Vagina (tissue), 2 donors: Measurements from ENCODE around the gene TMEM170A. TPM values are rescaled to one million over a fixed set of nuclear protein-coding genes. Genes with fewer than 3 reads are reported as not detected.
A peak's percentile ranks its signal among the peaks of the same experiment; 100 is the strongest.

Experiments
- DNase-seq, 2 donors: peaks; one replicate each; pipeline ENCODE4 v3.0.0-alpha.2; 2017; ENCODE audit errors: extremely low spot score in 2 of 2
- H3K27ac ChIP-seq: fragments of 200-600 bp; sonication (generic); one replicate; pipeline ENCODE4 v1.5.1; 2019
- H3K27me3 ChIP-seq: fragments of 200-600 bp; sonication (generic); one replicate; pipeline ENCODE4 v1.5.1; 2019
- H3K36me3 ChIP-seq, 2 donors: fragments of 200-600 bp; sonication (generic); one replicate each; pipeline ENCODE4 v1.5.1; 2017 to 2019
- H3K4me1 ChIP-seq: fragments of 200-600 bp; sonication (generic); one replicate; pipeline ENCODE4 v1.5.1; 2019
- H3K4me3 ChIP-seq, 2 donors: fragments of 200-600 bp; sonication (generic); 1 replicate in 1 of 2; 2 replicates in 1 of 2; pipeline ENCODE4 v1.5.1; 2016 to 2019
- H3K9me3 ChIP-seq: fragments of 200-600 bp; sonication (generic); one replicate; pipeline ENCODE4 v1.5.1; 2019
- POLR2A ChIP-seq, 2 donors: fragments of 450-650 bp; IDR thresholded peaks; one replicate each; pipeline ENCODE4 v1.6.1; 2017; ENCODE audit warnings: antibody characterized with exemption in 2 of 2, mild to moderate bottlenecking in 2 of 2, moderate library complexity in 2 of 2
- POLR2AphosphoS5 ChIP-seq, 2 donors: sonication (generic); formaldehyde crosslinking; IDR thresholded peaks; one replicate each; pipeline ENCODE4 v1.9.0; 2017; ENCODE audit warnings: antibody characterized with exemption in 2 of 2, mild to moderate bottlenecking in 2 of 2, low read depth in 1 of 2; ENCODE audit not compliant: insufficient read depth in 1 of 2
- intact Hi-C: fragments of 100-400 bp; cut with DNase I; formaldehyde crosslinking; loops from one replicate; pipeline ENCODE4 v1.15.1; 2023
- total RNA-seq: library from RNA; depleted of rRNA; stranded (reverse); fragments of >200 nt; gene quantifications from one replicate; pipeline ENCODE4 v1.2.3, GENCODE V29; 2016
- TF ChIP-seq, protein P1 (sequence below), 3 experiments: fragments of 450-650 bp in 2 of 3; fragments of 200-600 bp in 1 of 3; sonication (generic) in 1 of 3; IDR thresholded peaks; one replicate each; pipeline ENCODE4 v1.5.1; 2017 to 2019; ENCODE audit warnings: antibody characterized with exemption in 3 of 3, mild to moderate bottlenecking in 2 of 3, moderate library complexity in 2 of 3

Gene TMEM170A
- total RNA-seq, 1 donor from 2014 or later, result 21.9 TPM

DNA sequence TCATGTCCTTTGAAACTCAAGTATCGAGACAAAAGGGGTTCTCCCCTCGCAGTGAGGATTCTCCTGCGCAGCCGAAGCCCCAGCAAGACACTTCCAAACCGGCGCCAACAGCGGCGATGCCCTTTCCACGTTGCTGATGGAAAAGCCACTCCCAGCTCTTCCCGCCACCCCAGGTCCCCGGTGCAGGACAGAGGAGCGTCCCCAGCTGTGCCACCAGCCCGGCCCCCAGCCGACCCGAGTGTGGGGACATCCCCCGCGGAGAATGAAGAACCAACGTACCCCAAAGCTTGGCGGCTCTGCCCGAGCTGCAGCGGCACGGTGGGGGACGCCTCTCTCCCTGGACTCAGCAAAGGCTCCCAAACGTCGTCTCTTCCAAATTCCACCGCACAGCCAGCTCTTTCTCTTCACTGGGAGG lies 30.2 kb upstream of the TMEM170A start:
- Histone ChIP-seq H3K4me3 (peak overlapping the region; percentile 40), H3K27me3 (no peaks in the 10 kb centered on the region), H3K9me3 (no peaks in the 10 kb centered on the region), H3K27ac (no peak overlapping the region), H3K4me1 (peaks cover 12% of the 10 kb centered on the region), H3K36me3 (no peaks in the 10 kb centered on the region)
- intact Hi-C loops, result no loop called here
- no peak for DNase-seq
- TF ChIP-seq POLR2A (IDR thresholded peaks at IDR 0.05) (no peak), POLR2AphosphoS5 (IDR thresholded peaks at IDR 0.05; ENCODE audit: insufficient read depth in 1 of 2, low read depth in 1 of 2) (no peak)
- TF ChIP-seq, protein P1, sequence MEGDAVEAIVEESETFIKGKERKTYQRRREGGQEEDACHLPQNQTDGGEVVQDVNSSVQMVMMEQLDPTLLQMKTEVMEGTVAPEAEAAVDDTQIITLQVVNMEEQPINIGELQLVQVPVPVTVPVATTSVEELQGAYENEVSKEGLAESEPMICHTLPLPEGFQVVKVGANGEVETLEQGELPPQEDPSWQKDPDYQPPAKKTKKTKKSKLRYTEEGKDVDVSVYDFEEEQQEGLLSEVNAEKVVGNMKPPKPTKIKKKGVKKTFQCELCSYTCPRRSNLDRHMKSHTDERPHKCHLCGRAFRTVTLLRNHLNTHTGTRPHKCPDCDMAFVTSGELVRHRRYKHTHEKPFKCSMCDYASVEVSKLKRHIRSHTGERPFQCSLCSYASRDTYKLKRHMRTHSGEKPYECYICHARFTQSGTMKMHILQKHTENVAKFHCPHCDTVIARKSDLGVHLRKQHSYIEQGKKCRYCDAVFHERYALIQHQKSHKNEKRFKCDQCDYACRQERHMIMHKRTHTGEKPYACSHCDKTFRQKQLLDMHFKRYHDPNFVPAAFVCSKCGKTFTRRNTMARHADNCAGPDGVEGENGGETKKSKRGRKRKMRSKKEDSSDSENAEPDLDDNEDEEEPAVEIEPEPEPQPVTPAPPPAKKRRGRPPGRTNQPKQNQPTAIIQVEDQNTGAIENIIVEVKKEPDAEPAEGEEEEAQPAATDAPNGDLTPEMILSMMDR (IDR thresholded peaks at IDR 0.05), result no peak

DNA sequence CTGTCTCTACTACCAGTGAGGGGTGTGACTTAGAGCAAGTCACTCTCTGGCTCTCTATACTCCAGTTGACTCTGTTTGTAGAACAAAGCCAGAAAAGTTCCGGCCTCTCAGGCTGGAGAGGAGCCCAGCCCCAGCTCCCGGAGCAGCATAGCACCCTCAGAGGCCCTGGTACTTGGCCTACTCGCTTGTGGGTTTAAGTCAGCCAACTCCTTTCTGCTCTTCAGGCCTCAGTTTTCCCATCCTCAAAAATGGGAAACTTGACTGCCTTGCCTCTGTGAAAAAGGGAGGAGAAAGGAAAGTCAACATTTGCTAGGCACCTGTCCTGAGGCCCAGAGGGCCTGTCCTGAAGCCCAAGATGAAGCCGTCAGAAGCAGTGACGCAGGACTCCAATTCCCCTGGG lies 29.7 kb upstream of the TMEM170A start:
- H3K9me3 ChIP-seq, result no peaks in the 10 kb centered on the region
- peaks cover 12% of the 10 kb centered on the region for H3K4me1 ChIP-seq
- no peak for DNase-seq
- no peaks in the 10 kb centered on the region for H3K36me3 ChIP-seq
- intact Hi-C loops, result no loop called here
- TF ChIP-seq POLR2A (IDR thresholded peaks at IDR 0.05) (no peak), POLR2AphosphoS5 (IDR thresholded peaks at IDR 0.05; ENCODE audit: insufficient read depth in 1 of 2, low read depth in 1 of 2) (no peak)
- TF ChIP-seq, protein P1 (IDR thresholded peaks at IDR 0.05), result no peak
- no peak overlapping the region for H3K27ac ChIP-seq
- no peaks in the 10 kb centered on the region for H3K27me3 ChIP-seq
- peak overlapping the region in 1 of 2 donors; percentile 40 for H3K4me3 ChIP-seq

DNA sequence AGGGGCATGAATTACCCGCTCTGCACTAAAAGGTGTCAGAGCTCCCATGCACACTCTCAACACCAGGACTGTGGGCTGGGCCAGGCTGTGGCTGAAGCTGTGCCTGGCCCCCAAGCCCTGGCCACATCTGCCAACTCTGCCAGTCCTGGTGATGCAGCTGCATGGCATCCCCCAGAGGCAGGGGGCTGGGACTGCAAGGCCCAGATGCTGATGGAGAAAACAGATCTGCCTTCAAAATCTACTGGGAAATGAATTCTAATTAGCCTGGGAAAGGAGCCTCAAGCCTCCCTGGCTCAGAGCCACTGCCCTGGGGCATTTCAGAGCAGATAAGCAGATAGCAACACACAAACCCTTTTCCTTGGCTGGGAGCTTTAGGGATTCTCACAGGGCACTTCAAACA lies 27.4 kb upstream of the TMEM170A start:
- Histone ChIP-seq H3K27ac (no peak overlapping the region), H3K4me3 (no peak overlapping the region), H3K4me1 (peaks cover 12% of the 10 kb centered on the region), H3K27me3 (no peaks in the 10 kb centered on the region), H3K36me3 (no peaks in the 10 kb centered on the region), H3K9me3 (no peaks in the 10 kb centered on the region)
- no peak for TF ChIP-seq POLR2AphosphoS5 (IDR thresholded peaks at IDR 0.05; ENCODE audit: insufficient read depth in 1 of 2, low read depth in 1 of 2)
- TF ChIP-seq POLR2A (IDR thresholded peaks at IDR 0.05), result no peak
- TF ChIP-seq, protein P1 (IDR thresholded peaks at IDR 0.05), result no peak
- DNase-seq, result no peak
- intact Hi-C loops, result no loop called here

DNA sequence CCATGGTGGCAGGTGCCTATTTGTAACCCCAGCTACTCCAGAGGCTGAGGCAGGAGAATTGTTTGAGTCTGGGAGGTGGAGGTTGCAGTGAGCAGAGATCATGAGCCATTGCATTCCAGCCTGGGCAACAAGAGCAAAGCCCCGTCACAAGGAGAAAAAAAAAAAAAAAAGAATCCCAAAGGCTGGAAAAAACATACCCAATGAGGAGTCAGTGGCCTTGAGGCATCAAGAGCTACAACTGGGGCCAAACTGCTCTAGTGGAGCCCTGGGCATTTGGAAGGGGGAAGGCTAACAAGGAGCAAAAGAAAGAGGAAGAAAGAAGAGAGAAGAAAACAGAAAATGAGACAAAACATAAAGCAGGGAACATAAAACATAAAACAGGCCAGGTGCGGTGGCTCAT lies 23.8 kb upstream of the TMEM170A start:
- no peak for DNase-seq
- no peak overlapping the region for H3K27ac ChIP-seq
- no peak overlapping the region for H3K4me3 ChIP-seq
- H3K4me1 ChIP-seq, result no peaks in the 10 kb centered on the region
- intact Hi-C loops, result no loop called here
- TF ChIP-seq, protein P1 (IDR thresholded peaks at IDR 0.05), result no peak
- TF ChIP-seq POLR2AphosphoS5 (IDR thresholded peaks at IDR 0.05; ENCODE audit: insufficient read depth in 1 of 2, low read depth in 1 of 2) (no peak), POLR2A (IDR thresholded peaks at IDR 0.05) (no peak)
- H3K27me3 ChIP-seq, result no peaks in the 10 kb centered on the region
- no peaks in the 10 kb centered on the region for H3K36me3 ChIP-seq
- H3K9me3 ChIP-seq, result no peaks in the 10 kb centered on the region

DNA sequence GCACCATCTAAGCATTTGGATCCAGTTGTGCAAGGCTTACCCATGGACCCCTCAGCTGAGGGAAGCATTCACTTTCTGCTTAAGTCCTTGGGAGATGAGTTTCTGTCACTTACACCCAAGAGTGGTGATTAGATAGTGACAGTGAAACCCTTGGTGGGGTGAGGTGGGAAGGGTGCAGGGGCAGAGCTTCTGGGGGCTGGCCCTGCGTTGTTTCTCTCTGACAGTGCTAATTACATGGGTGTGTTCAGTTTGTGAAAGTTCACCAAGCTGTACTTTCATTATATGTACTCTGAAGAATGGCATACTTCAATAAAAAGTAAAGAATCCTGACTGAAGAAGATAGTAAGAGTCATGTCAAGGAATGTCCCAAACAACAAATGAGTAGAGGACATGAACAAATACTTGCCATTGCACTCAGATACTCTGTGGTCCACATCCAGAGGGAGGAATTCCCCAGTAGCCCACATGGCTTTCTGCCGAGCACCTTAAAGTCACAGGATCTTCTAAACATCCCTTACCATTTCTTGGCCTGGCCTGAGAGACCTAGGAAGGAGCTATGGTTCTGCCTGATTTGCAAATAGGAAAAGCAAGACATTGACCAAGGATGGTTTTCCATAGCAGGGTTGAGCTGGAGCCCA lies 22.3 kb upstream of the TMEM170A start:
- H3K27me3 ChIP-seq, result no peaks in the 10 kb centered on the region
- no peak overlapping the region for H3K27ac ChIP-seq

More for the DNA sequence above, 22.3 kb upstream of the TMEM170A start:
- Histone ChIP-seq H3K4me1 (no peaks in the 10 kb centered on the region), H3K4me3 (no peak overlapping the region), H3K9me3 (no peaks in the 10 kb centered on the region), H3K36me3 (no peaks in the 10 kb centered on the region)
- TF ChIP-seq POLR2A (IDR thresholded peaks at IDR 0.05), result no peak
- TF ChIP-seq, protein P1 (IDR thresholded peaks at IDR 0.05), result no peak
- no peak for TF ChIP-seq POLR2AphosphoS5 (IDR thresholded peaks at IDR 0.05; ENCODE audit: insufficient read depth in 1 of 2, low read depth in 1 of 2)
- no peak for DNase-seq
- intact Hi-C loops, result no loop called here
